Mesendoderm (in vitro differentiated cells): ENCODE measurements around the gene IL1R1.

Source experiments
- DNase-seq: peaks from one replicate; pipeline ENCODE4 v3.0.0; 2013
- H2AK5ac ChIP-seq: 2 replicates; pipeline ENCODE4 v1.6.1; 2013; ENCODE audit warnings: low read length, inconsistent platforms
- H2BK120ac ChIP-seq: 2 replicates; pipeline ENCODE4 v1.6.1; 2013; ENCODE audit warnings: low read depth, mild to moderate bottlenecking, low read length, moderate library complexity, mixed read lengths
- H2BK15ac ChIP-seq: replicated peaks from 2 replicates; pipeline ENCODE4 v1.6.1; 2013; ENCODE audit warnings: low read depth, mild to moderate bottlenecking, moderate library complexity
- H2BK5ac ChIP-seq: 2 replicates; pipeline ENCODE4 v1.6.1; 2013; ENCODE audit warnings: low read length, inconsistent platforms
- H3K18ac ChIP-seq: 2 replicates; pipeline ENCODE4 v1.6.1; 2013; ENCODE audit warnings: mild to moderate bottlenecking, low read length, mixed read lengths
- H3K23ac ChIP-seq: one replicate; pipeline ENCODE4 v1.6.1; 2013; ENCODE audit warnings: low read length
- H3K27ac ChIP-seq: 2 replicates; pipeline ENCODE4 v1.5.1; 2013; ENCODE audit warnings: low read depth, mild to moderate bottlenecking, inconsistent platforms, low read length, moderate library complexity
- H3K27me3 ChIP-seq: 2 replicates; pipeline ENCODE4 v1.6.1; 2013; ENCODE audit warnings: low read length, control low read depth, mild to moderate bottlenecking, inconsistent platforms; ENCODE audit not compliant: insufficient read depth, poor library complexity
- H3K36me3 ChIP-seq: 2 replicates; pipeline ENCODE4 v1.6.1; 2013; ENCODE audit warnings: low read length, inconsistent platforms; ENCODE audit not compliant: control insufficient read depth, insufficient read depth
- H3K4ac ChIP-seq: one replicate; pipeline ENCODE4 v1.6.1; 2013; ENCODE audit warnings: low read depth, mild to moderate bottlenecking, low read length, moderate library complexity
- H3K4me1 ChIP-seq: 2 replicates; pipeline ENCODE4 v1.6.1; 2013; ENCODE audit warnings: low read depth, low read length, inconsistent platforms; ENCODE audit not compliant: control insufficient read depth
- H3K4me2 ChIP-seq: 2 replicates; pipeline ENCODE4 v1.6.1; 2013; ENCODE audit warnings: low read length
- H3K4me3 ChIP-seq: 2 replicates; pipeline ENCODE4 v1.5.1; 2013; ENCODE audit warnings: mild to moderate bottlenecking, low read length
- H3K56ac ChIP-seq: one replicate; pipeline ENCODE4 v1.6.1; 2013; ENCODE audit warnings: low read length
- H3K79me1 ChIP-seq: 2 replicates; pipeline ENCODE4 v1.6.1; 2013; ENCODE audit warnings: low read length, inconsistent platforms
- H3K79me2 ChIP-seq: 2 replicates; pipeline ENCODE4 v1.6.1; 2013; ENCODE audit warnings: mild to moderate bottlenecking, low read length; ENCODE audit not compliant: control insufficient read depth, insufficient read depth
- H3K9ac ChIP-seq: 2 replicates; pipeline ENCODE4 v1.6.1; 2013; ENCODE audit warnings: low read length, inconsistent platforms
- H4K5ac ChIP-seq: one replicate; pipeline ENCODE4 v1.6.1; 2013; ENCODE audit warnings: low read length
- H4K8ac ChIP-seq: one replicate; pipeline ENCODE4 v1.6.1; 2013; ENCODE audit warnings: low read depth, mild to moderate bottlenecking, control low read depth, low read length, moderate library complexity
- WGBS: extraction: QIAGEN DNeasy Blood & Tissue Kit; methylation state at CpG from one replicate; pipeline ENCODE4 v1.1.7; 2013; ENCODE audit warnings: low lambda C conversion rate, missing lambda C conversion rate; ENCODE audit not compliant: insufficient coverage; ENCODE audit errors: extremely low coverage; 5-methylcytosine and 5-hydroxymethylcytosine counted together

Gene IL1R1

DNA sequence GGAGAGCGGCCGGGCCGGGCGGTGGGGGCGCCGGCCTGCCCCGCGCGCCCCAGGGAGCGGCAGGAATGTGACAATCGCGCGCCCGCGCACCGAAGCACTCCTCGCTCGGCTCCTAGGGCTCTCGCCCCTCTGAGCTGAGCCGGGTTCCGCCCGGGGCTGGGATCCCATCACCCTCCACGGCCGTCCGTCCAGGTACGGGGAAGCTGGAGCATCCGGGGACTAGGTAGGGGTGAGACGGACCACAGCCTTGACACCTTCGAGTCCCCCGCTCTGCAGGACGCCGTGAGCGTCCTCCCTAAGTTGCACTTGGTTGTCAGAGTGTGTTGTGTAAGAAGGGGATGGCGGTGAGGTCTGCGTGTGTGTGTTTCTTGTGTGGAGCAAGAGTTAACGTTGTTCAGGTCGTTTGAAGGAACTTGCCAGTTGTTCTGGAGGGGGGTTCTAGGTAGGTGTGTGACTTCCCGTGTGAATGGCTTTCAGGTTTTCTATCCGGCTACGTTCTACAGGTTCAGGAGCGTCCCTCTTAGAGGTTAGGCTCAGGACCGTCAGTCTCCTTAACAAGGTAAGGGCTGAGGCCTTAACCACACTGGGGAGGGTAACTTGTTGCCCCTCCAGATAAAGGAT, 393 bp downstream of the IL1R1 start:
- H3K79me2 ChIP-seq = no peaks in the 10 kb centered on the region
- no peak overlapping the region for H3K23ac ChIP-seq
- no peaks in the 10 kb centered on the region for H3K36me3 ChIP-seq
- no CpG with 5 or more reads among the region's 42 CpGs for WGBS
- H3K27ac ChIP-seq = no peak overlapping the region
- peak; percentile 66 for DNase-seq
- no peak overlapping the region for H2BK120ac ChIP-seq
- peak overlapping the region; percentile 59 for H3K56ac ChIP-seq
- no peak overlapping the region for H3K4ac ChIP-seq
- peak overlapping the region; percentile 4 for H3K9ac ChIP-seq
- H3K18ac ChIP-seq = peak overlapping the region; percentile 85
- no peaks in the 10 kb centered on the region for H3K4me1 ChIP-seq
- no peak overlapping the region for H2AK5ac ChIP-seq
- no peaks in the 10 kb centered on the region for H3K27me3 ChIP-seq
- H4K8ac ChIP-seq = no peak overlapping the region
- H3K4me3 ChIP-seq = no peak overlapping the region
- H3K79me1 ChIP-seq = no peaks in the 10 kb centered on the region
- no peak overlapping the region for H2BK5ac ChIP-seq
- no peak overlapping the region for H4K5ac ChIP-seq
- peak overlapping the region; percentile 51 for H3K4me2 ChIP-seq
- no peak overlapping the region for H2BK15ac ChIP-seq

DNA sequence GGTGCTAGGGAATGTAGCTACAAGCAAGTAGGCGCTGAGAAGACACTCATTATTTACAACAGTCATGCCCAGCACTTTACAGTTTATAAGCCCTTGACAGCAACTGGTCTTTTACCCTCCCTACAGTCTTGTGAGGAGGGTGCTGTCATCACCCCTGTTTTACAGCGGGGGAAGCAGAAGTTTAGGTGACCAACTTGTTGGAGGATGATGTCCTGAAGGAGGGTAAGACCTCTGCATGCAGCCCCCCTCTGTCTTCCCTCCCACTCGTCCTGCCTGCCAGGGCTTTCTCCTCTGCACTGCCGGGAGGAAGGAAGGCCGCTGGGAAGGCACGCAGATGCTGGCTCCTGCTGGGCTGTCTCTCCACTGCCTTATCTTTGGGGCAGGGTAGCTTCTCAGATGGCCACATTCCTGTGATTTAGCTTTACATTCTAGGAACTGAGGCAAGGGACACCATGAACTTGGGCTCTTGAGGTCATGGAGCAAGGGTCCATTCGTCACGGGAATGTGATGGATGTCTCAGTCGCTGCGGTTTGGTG, 972 bp downstream of the IL1R1 start:
- no peak overlapping the region for H4K5ac ChIP-seq
- no CpG with 5 or more reads among the region's 10 CpGs for WGBS
- no peak overlapping the region for H2BK15ac ChIP-seq
- no peak overlapping the region for H3K9ac ChIP-seq
- no peak overlapping the region for H3K18ac ChIP-seq
- H3K27me3 ChIP-seq = no peaks in the 10 kb centered on the region
- no peaks in the 10 kb centered on the region for H3K79me2 ChIP-seq
- H3K56ac ChIP-seq = no peak overlapping the region
- H3K4me1 ChIP-seq = no peaks in the 10 kb centered on the region
- H4K8ac ChIP-seq = no peak overlapping the region
- no peak overlapping the region for H3K23ac ChIP-seq
- H3K4me2 ChIP-seq = no peak overlapping the region
- H2BK120ac ChIP-seq = no peak overlapping the region
- no peak overlapping the region for H3K27ac ChIP-seq
- H2BK5ac ChIP-seq = no peak overlapping the region
- no peaks in the 10 kb centered on the region for H3K79me1 ChIP-seq
- DNase-seq = peak; percentile 70
- H2AK5ac ChIP-seq = no peak overlapping the region
- H3K36me3 ChIP-seq = no peaks in the 10 kb centered on the region
- H3K4me3 ChIP-seq = no peak overlapping the region
- no peak overlapping the region for H3K4ac ChIP-seq

DNA sequence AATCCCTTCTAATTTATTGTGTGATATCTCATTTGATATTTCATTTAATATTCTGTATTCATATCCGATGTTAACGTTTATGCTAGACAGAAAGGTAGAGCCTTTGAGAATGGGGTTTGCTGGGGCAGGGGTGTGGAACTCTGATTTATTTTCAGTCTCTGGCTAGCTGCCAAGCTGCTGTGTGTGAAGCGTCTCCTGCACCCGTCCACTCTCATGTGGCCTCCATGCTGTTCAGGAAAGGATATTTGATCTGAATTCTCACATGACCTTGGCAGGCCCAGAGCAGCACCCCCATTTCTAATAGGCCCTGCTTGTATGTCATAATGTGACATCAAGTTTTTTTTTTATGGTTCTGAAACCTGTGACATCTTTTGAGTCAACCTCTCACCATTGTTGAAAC, 1.6 kb downstream of the IL1R1 start:
- no peak overlapping the region for H2BK5ac ChIP-seq
- no peak overlapping the region for H3K4me3 ChIP-seq
- no peak overlapping the region for H2AK5ac ChIP-seq
- H3K36me3 ChIP-seq = no peaks in the 10 kb centered on the region
- H4K5ac ChIP-seq = no peak overlapping the region
- DNase-seq = no peak
- H3K4me1 ChIP-seq = no peaks in the 10 kb centered on the region
- no peak overlapping the region for H3K18ac ChIP-seq
- no peak overlapping the region for H3K4ac ChIP-seq
- H4K8ac ChIP-seq = no peak overlapping the region
- no peak overlapping the region for H3K27ac ChIP-seq
- H3K79me2 ChIP-seq = no peaks in the 10 kb centered on the region
- WGBS = no CpG with 5 or more reads among the region's 4 CpGs
- no peak overlapping the region for H3K23ac ChIP-seq
- no peaks in the 10 kb centered on the region for H3K79me1 ChIP-seq
- no peak overlapping the region for H3K56ac ChIP-seq
- H2BK120ac ChIP-seq = no peak overlapping the region
- H3K27me3 ChIP-seq = no peaks in the 10 kb centered on the region
- H3K4me2 ChIP-seq = no peak overlapping the region
- no peak overlapping the region for H3K9ac ChIP-seq
- no peak overlapping the region for H2BK15ac ChIP-seq

DNA sequence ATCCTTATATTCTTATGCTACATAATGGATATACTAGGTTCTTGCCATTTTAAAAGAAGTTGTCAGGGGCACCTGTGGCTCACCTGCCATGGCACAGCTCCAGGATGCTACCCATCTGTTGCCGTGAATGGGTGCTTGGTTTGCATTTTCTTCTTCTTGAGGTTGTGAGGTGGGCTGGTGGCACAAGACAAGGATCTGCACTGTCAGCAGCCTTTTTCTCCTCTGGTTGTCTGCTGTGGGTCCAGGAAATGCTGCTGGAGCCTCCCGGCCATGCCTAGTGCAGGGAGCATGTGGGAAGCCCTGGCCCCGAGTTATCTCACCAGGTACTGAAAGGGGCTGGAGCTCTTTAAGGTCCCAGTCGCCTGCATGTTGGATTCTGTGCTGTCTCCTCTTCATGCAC, 2.6 kb downstream of the IL1R1 start:
- no peak overlapping the region for H3K18ac ChIP-seq
- no peak overlapping the region for H4K5ac ChIP-seq
- H3K27me3 ChIP-seq = no peaks in the 10 kb centered on the region
- no peaks in the 10 kb centered on the region for H3K79me2 ChIP-seq
- H3K79me1 ChIP-seq = no peaks in the 10 kb centered on the region
- H2BK120ac ChIP-seq = no peak overlapping the region
- WGBS = no CpG with 5 or more reads among the region's 4 CpGs
- H3K4me3 ChIP-seq = no peak overlapping the region
- no peak overlapping the region for H3K23ac ChIP-seq
- no peak overlapping the region for H4K8ac ChIP-seq
- H3K56ac ChIP-seq = no peak overlapping the region
- H3K4me1 ChIP-seq = no peaks in the 10 kb centered on the region
- H3K4ac ChIP-seq = no peak overlapping the region
- H3K9ac ChIP-seq = no peak overlapping the region
- H3K36me3 ChIP-seq = no peaks in the 10 kb centered on the region
- H2BK15ac ChIP-seq = no peak overlapping the region
- no peak overlapping the region for H3K27ac ChIP-seq
- H2AK5ac ChIP-seq = no peak overlapping the region
- no peak overlapping the region for H2BK5ac ChIP-seq
- H3K4me2 ChIP-seq = no peak overlapping the region
- no peak for DNase-seq

DNA sequence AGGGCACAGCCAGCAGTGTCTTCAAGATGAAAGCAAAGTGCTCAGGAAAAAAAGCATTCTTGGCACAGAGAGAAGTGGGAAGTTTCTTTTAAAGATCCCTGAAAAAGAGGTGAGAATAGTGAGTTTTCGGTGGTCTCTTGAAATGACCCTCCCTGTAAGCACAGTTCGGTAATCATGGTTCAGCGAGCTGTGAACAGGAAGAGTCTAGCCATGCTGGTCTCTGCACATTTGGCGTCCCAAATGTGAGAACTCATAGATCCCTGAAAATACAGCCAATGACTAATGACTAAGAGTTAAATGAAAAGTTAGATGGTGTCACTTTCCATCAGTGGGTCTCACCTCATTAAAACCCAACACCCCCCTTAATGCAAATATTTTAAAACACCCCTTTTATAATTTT, 3.4 kb downstream of the IL1R1 start:
- no peak overlapping the region for H3K4me3 ChIP-seq
- DNase-seq = no peak

DNA sequence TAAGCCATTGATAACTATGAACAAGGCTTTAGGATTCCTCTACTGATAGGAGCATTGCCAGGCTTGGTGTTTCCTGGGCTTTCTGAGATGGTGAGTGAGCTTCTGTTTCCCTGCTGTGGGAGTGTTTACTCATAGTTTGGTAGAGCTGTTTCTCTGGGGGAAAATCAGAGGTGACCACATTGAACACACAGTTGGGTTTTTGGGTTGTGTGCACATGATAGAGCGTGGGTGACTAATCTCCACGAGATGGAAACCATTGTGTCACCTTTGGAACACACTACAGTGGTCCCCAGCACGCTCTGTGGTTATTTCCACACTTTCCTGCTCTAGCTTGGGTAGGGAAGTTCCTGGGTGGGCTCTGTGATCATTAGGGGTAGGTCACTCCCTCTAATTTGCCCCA, 5.4 kb downstream of the IL1R1 start:
- Histone ChIP-seq H2AK5ac (no peak overlapping the region), H3K9ac (no peak overlapping the region), H2BK5ac (no peak overlapping the region), H3K56ac (no peak overlapping the region), H3K4me1 (no peaks in the 10 kb centered on the region), H3K27me3 (no peaks in the 10 kb centered on the region), H3K4ac (no peak overlapping the region), H3K18ac (no peak overlapping the region), H3K23ac (no peak overlapping the region), H3K27ac (no peak overlapping the region), H2BK15ac (no peak overlapping the region), H3K79me1 (no peaks in the 10 kb centered on the region), H3K36me3 (no peaks in the 10 kb centered on the region), H2BK120ac (no peak overlapping the region), H4K8ac (no peak overlapping the region), H3K4me3 (no peak overlapping the region), H4K5ac (no peak overlapping the region), H3K4me2 (no peak overlapping the region), H3K79me2 (no peaks in the 10 kb centered on the region)
- DNase-seq = no peak
- no CpG with 5 or more reads among the region's 3 CpGs for WGBS

More for the DNA sequence above, 3.4 kb downstream of the IL1R1 start:
- H3K36me3 ChIP-seq = no peaks in the 10 kb centered on the region
- H3K4ac ChIP-seq = no peak overlapping the region
- H2BK15ac ChIP-seq = no peak overlapping the region
- H2AK5ac ChIP-seq = no peak overlapping the region
- H3K27me3 ChIP-seq = no peaks in the 10 kb centered on the region
- no peaks in the 10 kb centered on the region for H3K79me1 ChIP-seq
- no peaks in the 10 kb centered on the region for H3K79me2 ChIP-seq
- no peak overlapping the region for H2BK5ac ChIP-seq
- no peak overlapping the region for H4K8ac ChIP-seq
- no peak overlapping the region for H2BK120ac ChIP-seq
- H3K23ac ChIP-seq = no peak overlapping the region
- no peaks in the 10 kb centered on the region for H3K4me1 ChIP-seq
- H3K27ac ChIP-seq = no peak overlapping the region
- H3K56ac ChIP-seq = no peak overlapping the region
- no peak overlapping the region for H3K9ac ChIP-seq
- H3K4me2 ChIP-seq = no peak overlapping the region
- no peak overlapping the region for H3K18ac ChIP-seq
- no CpG with 5 or more reads among the region's 4 CpGs for WGBS
- H4K5ac ChIP-seq = no peak overlapping the region
